Measurements from ENCODE around the gene ABCB9. TPM values are rescaled to one million over a fixed set of nuclear protein-coding genes. Genes with fewer than 3 reads are reported as not detected.

Gene ABCB9
- total RNA-seq, 4 donors from 2014 or later, result 4.9 to 6.8 (median 5.3) TPM

DNA sequence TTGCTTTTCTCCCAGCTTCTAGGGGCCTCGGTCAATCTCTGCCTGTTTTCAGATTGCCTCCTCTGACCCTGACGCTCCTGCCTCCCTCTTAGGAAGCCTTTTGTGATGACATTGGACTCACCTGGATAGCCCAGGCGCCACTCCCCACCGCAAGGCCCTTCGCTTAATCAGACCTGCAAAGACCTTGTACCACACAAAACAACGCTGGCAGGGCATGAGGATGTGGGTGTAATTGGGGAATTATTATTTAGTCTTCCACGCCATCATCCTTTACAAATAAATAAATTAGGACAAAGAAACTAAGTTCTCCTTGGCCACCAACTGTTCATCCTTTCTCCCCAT, 62.6 kb downstream of the ABCB9 start:
- H3K27ac ChIP-seq, result no peak overlapping the region
- intact Hi-C loops (cut with DNase I), result no loop called here
- 83% methylated on average over 7 of the region's 7 CpGs for WGBS, 2 donors
- no peaks in the 10 kb centered on the region for H3K9me3 ChIP-seq
- H3K4me1 ChIP-seq, result no peaks in the 10 kb centered on the region
- no peaks in the 10 kb centered on the region for H3K27me3 ChIP-seq
- no peak overlapping the region for H3K4me3 ChIP-seq (replicated peaks in 1 of 3)
- TF ChIP-seq POLR2A (IDR thresholded peaks at IDR 0.05), result no peak
- no peak for TF ChIP-seq CTCF (IDR thresholded peaks at IDR 0.05)
- no peak for DNase-seq
- H3K36me3 ChIP-seq, result no peaks in the 10 kb centered on the region

GRCh38 chr12:122902854-122903692, 63.2 kb downstream of the ABCB9 start:
- Histone ChIP-seq H3K4me3 (replicated peaks in 1 of 3) (no peak overlapping the region), H3K9me3 (no peaks in the 10 kb centered on the region), H3K36me3 (no peaks in the 10 kb centered on the region), H3K27me3 (no peaks in the 10 kb centered on the region), H3K27ac (no peak overlapping the region), H3K4me1 (no peaks in the 10 kb centered on the region)
- intact Hi-C loops (cut with DNase I), result no loop called here
- 59 to 60% methylated on average over 10 of the region's 10 CpGs for WGBS, 2 donors
- no peak for DNase-seq
- TF ChIP-seq CTCF (IDR thresholded peaks at IDR 0.05), result no peak
- TF ChIP-seq POLR2A (IDR thresholded peaks at IDR 0.05), result no peak

GRCh38 chr12:122899887-122900286, 66.4 kb downstream of the ABCB9 start:
- peaks cover under 1 to 3% of the 10 kb centered on the region in 2 donors for H3K4me1 ChIP-seq
- no peaks in the 10 kb centered on the region for H3K27me3 ChIP-seq
- 93 to 97% methylated on average over 6 of the region's 6 CpGs for WGBS, 2 donors
- no peak for DNase-seq
- H3K4me3 ChIP-seq (replicated peaks in 1 of 3), result no peak overlapping the region
- no peak overlapping the region for H3K27ac ChIP-seq
- intact Hi-C loops (cut with DNase I), result no loop called here
- no peaks in the 10 kb centered on the region for H3K9me3 ChIP-seq
- TF ChIP-seq POLR2A (IDR thresholded peaks at IDR 0.05) (no peak), CTCF (IDR thresholded peaks at IDR 0.05) (no peak)
- H3K36me3 ChIP-seq, result no peaks in the 10 kb centered on the region

- H3K27ac ChIP-seq, result peak overlapping the region in 2 of 3 donors; percentile 95 to 100
- intact Hi-C loops (cut with DNase I), result no loop called here
- no peak for DNase-seq
- H3K4me1 ChIP-seq, result peaks cover 25 to 30% of the 10 kb centered on the region in 2 donors
- TF ChIP-seq POLR2A (IDR thresholded peaks at IDR 0.05) (no peak), CTCF (IDR thresholded peaks at IDR 0.05) (no peak)
- no peaks in the 10 kb centered on the region for H3K9me3 ChIP-seq
- no peak overlapping the region for H3K4me3 ChIP-seq (replicated peaks in 1 of 3)
- no peaks in the 10 kb centered on the region for H3K27me3 ChIP-seq
- 90 to 91% methylated on average over 7 of the region's 7 CpGs for WGBS, 2 donors
- H3K36me3 ChIP-seq, result no peaks in the 10 kb centered on the region
Measured at GRCh38 chr12:122896662-122897061, 69.6 kb downstream of the ABCB9 start.
